SK-N-SH treated with all-trans-retinoic acid at 6 μM for 48 hours (cell line): Measurements from ENCODE around the gene JPT2.

ENCODE experiments used
- ESRRG ChIP-seq: fragments of 250-450 bp; sonication (Bioruptor Pico); IDR thresholded peaks from 2 replicates; pipeline ENCODE4 v1.6.1; 2021; ENCODE audit warnings: mild to moderate bottlenecking
- TCF4 ChIP-seq: fragments of 250-450 bp; sonication (Bioruptor Pico); IDR thresholded peaks from 2 replicates; pipeline ENCODE4 v1.8.0; 2021; ENCODE audit warnings: mild to moderate bottlenecking, moderate library complexity, borderline replicate concordance
- ZC3H10 ChIP-seq: fragments of 250-450 bp; sonication (Bioruptor Pico); IDR thresholded peaks from 2 replicates; pipeline ENCODE4 v1.5.1; 2021; ENCODE audit warnings: mild to moderate bottlenecking, moderate library complexity
- ZFP30 ChIP-seq: fragments of 450-650 bp; formaldehyde crosslinking; IDR thresholded peaks from 2 replicates; pipeline ENCODE4 v1.5.0; 2022; ENCODE audit warnings: mild to moderate bottlenecking, moderate library complexity

DNA sequence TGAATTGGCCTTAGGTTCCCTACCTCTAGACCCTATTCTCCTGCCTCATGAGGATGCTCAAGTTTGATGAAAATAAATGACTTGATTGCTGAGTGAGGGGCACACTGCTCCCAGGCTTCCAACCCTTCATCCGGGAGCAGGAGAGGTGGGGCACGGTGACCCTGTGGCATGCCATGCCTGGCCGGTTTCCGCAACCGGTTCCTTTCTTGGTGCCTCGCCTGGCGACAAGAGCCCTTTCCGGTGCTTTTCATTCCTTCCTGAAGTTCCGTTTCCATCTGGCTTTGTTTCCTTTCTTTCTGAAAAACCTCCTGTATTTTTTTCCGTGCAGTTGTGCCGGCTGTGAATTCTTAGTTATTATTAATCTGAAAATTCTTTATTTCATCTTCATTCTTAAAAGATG is 38.2 kb upstream of the JPT2 start:
- TF ChIP-seq ZFP30 (CRISPR knock-in tag) (no peak), ESRRG (no peak), ZC3H10 (no peak), TCF4 (no peak)
